Measurements from ENCODE around the gene LRRC52. TPM values are rescaled to one million over a fixed set of nuclear protein-coding genes. Genes with fewer than 3 reads are reported as not detected.

LRRC52 gene
- total RNA-seq, 1 experiment from 2014 or later = not detected

GRCh38 chr1:165497069-165498013, 46.5 kb upstream of the LRRC52 start:
- H3K4me3 Mint-ChIP-seq = no peak overlapping the region
- CTCF ChIA-PET = no interaction called here
- no peaks in the 10 kb centered on the region for H3K9me3 Mint-ChIP-seq

More at GRCh38 chr1:165497069-165498013, 46.5 kb upstream of the LRRC52 start:
- no peaks in the 10 kb centered on the region for H3K27me3 Mint-ChIP-seq (ENCODE audit: low read depth)
- ATAC-seq (no peak), DNase-seq (ENCODE audit: low spot score) (no peak)
- H3K4me1 Mint-ChIP-seq = peaks cover 5% of the 10 kb centered on the region; the same call in 1 of the 2 replicates
- no peak overlapping the region for H3K27ac Mint-ChIP-seq
- POLR2A ChIA-PET = no interaction called here
- TF ChIP-seq ZBTB43 (CRISPR knock-in tag; IDR thresholded peaks at IDR 0.05) (no peak), ZNF263 (CRISPR knock-in tag; IDR thresholded peaks at IDR 0.05; ENCODE audit: low read depth) (no peak), HMGA2 (CRISPR knock-in tag; IDR thresholded peaks at IDR 0.05) (no peak), AFF4 (CRISPR knock-in tag; IDR thresholded peaks at IDR 0.05; ENCODE audit: borderline replicate concordance) (no peak), IRF1 (CRISPR knock-in tag; IDR thresholded peaks at IDR 0.05) (no peak), E2F1 (CRISPR knock-in tag; IDR thresholded peaks at IDR 0.05) (no peak), FOXJ3 (CRISPR knock-in tag; IDR thresholded peaks at IDR 0.05; ENCODE audit: borderline replicate concordance) (no peak), TEAD4 (CRISPR knock-in tag; IDR thresholded peaks at IDR 0.05) (no peak), FOXK1 (CRISPR knock-in tag; IDR thresholded peaks at IDR 0.05) (no peak), ZNF416 (CRISPR knock-in tag; IDR thresholded peaks at IDR 0.05) (no peak), NFATC4 (CRISPR knock-in tag; IDR thresholded peaks at IDR 0.05) (no peak), STAT6 (CRISPR knock-in tag; conservative IDR thresholded peaks at IDR 0.05; ENCODE audit: low read depth) (no peak), E2F4 (CRISPR knock-in tag; IDR thresholded peaks at IDR 0.05; ENCODE audit: borderline replicate concordance, low read depth) (no peak)
- no peaks in the 10 kb centered on the region for H3K36me3 Mint-ChIP-seq
